ENCODE measurements around the gene MEGF11.
"Not testable (repeated sequence)": the region's sequence is repeated elsewhere in the genome, so short reads cannot be mapped to it uniquely, and the experiment has no call there.

Gene MEGF11

DNA sequence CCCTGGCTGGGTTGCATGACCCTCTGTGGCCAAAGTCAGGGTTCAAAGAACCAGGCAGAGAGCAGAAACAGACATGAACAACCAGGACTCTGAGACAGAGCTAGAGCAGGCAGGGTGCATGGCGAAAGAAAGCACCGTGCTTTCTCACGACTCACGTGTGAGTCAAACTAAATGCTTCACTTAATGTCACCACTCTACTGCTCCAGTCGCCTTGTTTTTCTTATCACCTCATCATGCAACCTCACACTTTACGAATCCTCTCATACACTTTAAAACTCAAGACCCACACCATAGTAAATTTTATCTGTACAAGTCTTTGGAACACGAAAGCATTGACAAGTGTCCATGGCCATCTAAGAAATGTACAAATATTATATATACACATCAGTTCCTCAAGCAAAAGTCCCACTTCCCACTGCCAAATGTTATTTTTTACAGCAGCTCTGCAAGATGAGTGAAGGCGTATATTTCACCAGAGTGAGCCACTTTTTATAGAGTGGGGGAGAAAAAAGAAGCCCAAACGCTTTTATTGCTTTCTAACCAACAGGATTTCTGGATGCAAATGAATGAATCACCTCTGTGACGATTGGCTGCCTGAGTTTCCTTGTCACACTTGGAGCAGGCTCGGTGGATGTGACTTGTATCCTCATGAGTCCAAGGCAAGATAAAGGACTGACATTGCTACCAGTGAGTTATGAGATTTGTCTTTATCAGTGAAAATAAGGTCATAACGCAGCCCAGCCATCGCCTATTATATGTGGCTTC lies 16.0 kb upstream of the MEGF11 start:
- H2AK5ac ChIP-seq (ENCODE audit: low read length): no peak overlapping the region
- DNase-seq: peak; percentile 69

GRCh38 chr15:66264859-66265513 lies 11.4 kb upstream of the MEGF11 start:
- no peak overlapping the region for H3K27ac ChIP-seq (ENCODE audit: low read depth, low read length)
- no peaks in the 10 kb centered on the region for H3K27me3 ChIP-seq (ENCODE audit: insufficient read depth, low read length, poor library complexity)
- no peak overlapping the region for H4K8ac ChIP-seq (ENCODE audit: low read depth, low read length)
- no peaks in the 10 kb centered on the region for H3K36me3 ChIP-seq (ENCODE audit: control insufficient read depth, insufficient read depth, low read length)
- H3K4me2 ChIP-seq (ENCODE audit: low read length): no peak overlapping the region
- H3K23ac ChIP-seq (ENCODE audit: low read length): no peak overlapping the region
- DNase-seq: no peak
- no CpG with 5 or more reads among the region's 20 CpGs for WGBS (ENCODE audit: extremely low coverage, insufficient coverage, low lambda C conversion rate)
- no peak overlapping the region for H3K56ac ChIP-seq (ENCODE audit: low read length)
- H2AK5ac ChIP-seq (ENCODE audit: low read length): no peak overlapping the region
- H2BK120ac ChIP-seq (ENCODE audit: low read depth, low read length): no peak overlapping the region
- H3K9ac ChIP-seq (ENCODE audit: low read length): no peak overlapping the region
- no peak overlapping the region for H2BK5ac ChIP-seq (ENCODE audit: low read length)
- H3K4me3 ChIP-seq (ENCODE audit: low read length): no peak overlapping the region
- peaks cover 1% of the 10 kb centered on the region for H3K4me1 ChIP-seq (ENCODE audit: control insufficient read depth, low read depth, low read length)
- H4K5ac ChIP-seq (ENCODE audit: low read length): no peak overlapping the region
- H3K18ac ChIP-seq (ENCODE audit: low read length): no peak overlapping the region
- H3K79me2 ChIP-seq (ENCODE audit: control insufficient read depth, insufficient read depth, low read length): no peaks in the 10 kb centered on the region
- H3K79me1 ChIP-seq (ENCODE audit: low read length): no peaks in the 10 kb centered on the region
- no peak overlapping the region for H3K4ac ChIP-seq (ENCODE audit: low read depth, low read length)
- H2BK15ac ChIP-seq (replicated peaks; ENCODE audit: low read depth): no peak overlapping the region

More for the DNA sequence above, 16.0 kb upstream of the MEGF11 start:
- Histone ChIP-seq H3K36me3 (ENCODE audit: control insufficient read depth, insufficient read depth, low read length) (no peaks in the 10 kb centered on the region), H3K27ac (ENCODE audit: low read depth, low read length) (no peak overlapping the region), H3K4me1 (ENCODE audit: control insufficient read depth, low read depth, low read length) (peaks cover 1% of the 10 kb centered on the region), H3K23ac (ENCODE audit: low read length) (no peak overlapping the region), H3K4me3 (ENCODE audit: low read length) (no peak overlapping the region), H3K4me2 (ENCODE audit: low read length) (no peak overlapping the region), H3K27me3 (ENCODE audit: insufficient read depth, low read length, poor library complexity) (no peaks in the 10 kb centered on the region), H3K79me2 (ENCODE audit: control insufficient read depth, insufficient read depth, low read length) (no peaks in the 10 kb centered on the region), H2BK5ac (ENCODE audit: low read length) (no peak overlapping the region), H3K4ac (ENCODE audit: low read depth, low read length) (no peak overlapping the region), H2BK15ac (replicated peaks; ENCODE audit: low read depth) (no peak overlapping the region), H3K56ac (ENCODE audit: low read length) (no peak overlapping the region), H3K18ac (ENCODE audit: low read length) (no peak overlapping the region), H3K9ac (ENCODE audit: low read length) (no peak overlapping the region), H3K79me1 (ENCODE audit: low read length) (no peaks in the 10 kb centered on the region), H4K5ac (ENCODE audit: low read length) (no peak overlapping the region), H4K8ac (ENCODE audit: low read depth, low read length) (no peak overlapping the region), H2BK120ac (ENCODE audit: low read depth, low read length) (no peak overlapping the region)
- WGBS (ENCODE audit: extremely low coverage, insufficient coverage, low lambda C conversion rate): 100% methylated on average over 1 of the region's 13 CpGs

GRCh38 chr15:66262837-66263236 lies 9.3 kb upstream of the MEGF11 start:
- WGBS (ENCODE audit: extremely low coverage, insufficient coverage, low lambda C conversion rate): no CpG with 5 or more reads among the region's 1 CpG

DNA sequence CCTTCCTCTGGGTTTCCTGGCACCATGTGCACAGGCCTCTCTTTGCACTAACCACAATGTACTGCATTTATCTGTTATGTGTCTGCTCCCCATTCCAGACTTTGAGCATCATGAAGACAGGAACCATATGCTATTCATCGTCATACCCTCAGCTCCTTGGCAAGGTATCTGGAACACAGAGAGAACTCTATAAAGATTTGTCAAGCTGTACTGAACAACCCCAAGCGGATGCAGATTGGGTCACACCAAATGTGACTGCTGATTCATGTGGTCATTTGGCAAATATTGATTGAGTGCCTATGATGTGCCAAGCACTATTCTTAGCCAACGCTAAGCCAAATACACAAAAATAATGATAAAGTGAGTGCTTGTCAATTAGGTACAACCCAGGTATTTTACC lies 7.5 kb upstream of the MEGF11 start:
- H2BK15ac ChIP-seq (replicated peaks; ENCODE audit: low read depth): no peak overlapping the region
- H3K23ac ChIP-seq (ENCODE audit: low read length): no peak overlapping the region
- peaks cover 4% of the 10 kb centered on the region for H3K27me3 ChIP-seq (ENCODE audit: insufficient read depth, low read length, poor library complexity)

More at GRCh38 chr15:66262837-66263236, 9.3 kb upstream of the MEGF11 start:
- not testable (repeated sequence) for H2BK120ac ChIP-seq (ENCODE audit: low read depth, low read length); H3K4me2 ChIP-seq (ENCODE audit: low read length); H3K79me2 ChIP-seq (ENCODE audit: control insufficient read depth, insufficient read depth, low read length); H3K18ac ChIP-seq (ENCODE audit: low read length); H3K23ac ChIP-seq (ENCODE audit: low read length); H3K4ac ChIP-seq (ENCODE audit: low read depth, low read length); H3K56ac ChIP-seq (ENCODE audit: low read length); H2BK5ac ChIP-seq (ENCODE audit: low read length); H3K79me1 ChIP-seq (ENCODE audit: low read length); H3K4me1 ChIP-seq (ENCODE audit: control insufficient read depth, low read depth, low read length); H3K9ac ChIP-seq (ENCODE audit: low read length); H3K27me3 ChIP-seq (ENCODE audit: insufficient read depth, low read length, poor library complexity); H4K8ac ChIP-seq (ENCODE audit: low read depth, low read length); DNase-seq; H2BK15ac ChIP-seq (replicated peaks; ENCODE audit: low read depth); H2AK5ac ChIP-seq (ENCODE audit: low read length); H3K4me3 ChIP-seq (ENCODE audit: low read length); H3K27ac ChIP-seq (ENCODE audit: low read depth, low read length); H4K5ac ChIP-seq (ENCODE audit: low read length); H3K36me3 ChIP-seq (ENCODE audit: control insufficient read depth, insufficient read depth, low read length)

GRCh38 chr15:66256692-66257091 lies 3.1 kb upstream of the MEGF11 start:
- Histone ChIP-seq H3K4me3 (ENCODE audit: low read length) (no peak overlapping the region), H4K8ac (ENCODE audit: low read depth, low read length) (no peak overlapping the region), H3K27ac (ENCODE audit: low read depth, low read length) (no peak overlapping the region), H2AK5ac (ENCODE audit: low read length) (no peak overlapping the region), H2BK120ac (ENCODE audit: low read depth, low read length) (no peak overlapping the region), H3K27me3 (ENCODE audit: insufficient read depth, low read length, poor library complexity) (peaks cover 18% of the 10 kb centered on the region), H2BK15ac (replicated peaks; ENCODE audit: low read depth) (no peak overlapping the region), H3K4me1 (ENCODE audit: control insufficient read depth, low read depth, low read length) (peaks cover under 1% of the 10 kb centered on the region), H3K79me2 (ENCODE audit: control insufficient read depth, insufficient read depth, low read length) (no peaks in the 10 kb centered on the region), H3K9ac (ENCODE audit: low read length) (no peak overlapping the region), H3K79me1 (ENCODE audit: low read length) (no peaks in the 10 kb centered on the region), H3K23ac (ENCODE audit: low read length) (no peak overlapping the region), H2BK5ac (ENCODE audit: low read length) (no peak overlapping the region), H3K56ac (ENCODE audit: low read length) (no peak overlapping the region), H4K5ac (ENCODE audit: low read length) (no peak overlapping the region), H3K4me2 (ENCODE audit: low read length) (no peak overlapping the region), H3K18ac (ENCODE audit: low read length) (no peak overlapping the region), H3K4ac (ENCODE audit: low read depth, low read length) (no peak overlapping the region), H3K36me3 (ENCODE audit: control insufficient read depth, insufficient read depth, low read length) (no peaks in the 10 kb centered on the region)
- WGBS (ENCODE audit: extremely low coverage, insufficient coverage, low lambda C conversion rate): no CpG with 5 or more reads among the region's 3 CpGs
- no peak for DNase-seq

More for the DNA sequence above, 7.5 kb upstream of the MEGF11 start:
- Histone ChIP-seq H3K4me1 (ENCODE audit: control insufficient read depth, low read depth, low read length) (no peaks in the 10 kb centered on the region), H3K27ac (ENCODE audit: low read depth, low read length) (no peak overlapping the region), H4K8ac (ENCODE audit: low read depth, low read length) (no peak overlapping the region), H2BK120ac (ENCODE audit: low read depth, low read length) (no peak overlapping the region), H2AK5ac (ENCODE audit: low read length) (no peak overlapping the region), H3K9ac (ENCODE audit: low read length) (no peak overlapping the region), H3K79me2 (ENCODE audit: control insufficient read depth, insufficient read depth, low read length) (no peaks in the 10 kb centered on the region), H3K56ac (ENCODE audit: low read length) (no peak overlapping the region), H4K5ac (ENCODE audit: low read length) (no peak overlapping the region), H3K18ac (ENCODE audit: low read length) (no peak overlapping the region), H3K4ac (ENCODE audit: low read depth, low read length) (no peak overlapping the region), H3K79me1 (ENCODE audit: low read length) (no peaks in the 10 kb centered on the region), H3K4me3 (ENCODE audit: low read length) (no peak overlapping the region), H3K36me3 (ENCODE audit: control insufficient read depth, insufficient read depth, low read length) (no peaks in the 10 kb centered on the region), H3K4me2 (ENCODE audit: low read length) (no peak overlapping the region), H2BK5ac (ENCODE audit: low read length) (no peak overlapping the region)
- no peak for DNase-seq
- no CpG with 5 or more reads among the region's 3 CpGs for WGBS (ENCODE audit: extremely low coverage, insufficient coverage, low lambda C conversion rate)
